Body of pancreas (tissue), 4 donors: ENCODE data around the gene OR13C9.

Experiments
- CTCF ChIP-seq, 7 experiments: fragments of 450-650 bp in 4 of 7; fragments of 200-600 bp in 3 of 7; sonication (generic) in 3 of 7; IDR thresholded peaks; one replicate each; pipeline ENCODE4 v1.5.1; 2016 to 2019; ENCODE audit warnings: antibody characterized with exemption in 7 of 7
- POLR2A ChIP-seq, 3 donors: fragments of 450-650 bp; IDR thresholded peaks; one replicate each; pipeline ENCODE4 v1.6.1; 2016; ENCODE audit warnings: antibody characterized with exemption in 3 of 3, mild to moderate bottlenecking in 2 of 3

GRCh38 chr9:104608336-104608735 lies 9.7 kb downstream of the OR13C9 start:
- TF ChIP-seq CTCF (IDR thresholded peaks at IDR 0.05) = no peak
- TF ChIP-seq POLR2A (IDR thresholded peaks at IDR 0.05) = no peak
